HepG2 (cell line): Measurements from ENCODE around the gene SAP25. TPM values are rescaled to one million over a fixed set of nuclear protein-coding genes. Genes with fewer than 3 reads are reported as not detected.

Experiments used
- ARID5B ChIP-seq: IDR thresholded peaks from 2 replicates; pipeline ENCODE4 v1.4.0; 2020; ENCODE audit warnings: mild to moderate bottlenecking, missing genetic modification reagents
- ASH2L ChIP-seq: fragments of 300-600, 200-600 bp; sonication (generic); IDR thresholded peaks from 2 replicates; pipeline ENCODE4 v1.7.0; 2017; ENCODE audit warnings: low read depth, mild to moderate bottlenecking, moderate library complexity, mixed read lengths, low read length; ENCODE audit not compliant: insufficient read length
- ETS1 ChIP-seq: sonication (generic); formaldehyde crosslinking; IDR thresholded peaks from 2 replicates; pipeline ENCODE4 v1.4.0; 2020; ENCODE audit warnings: missing genetic modification reagents
- FOXP1 ChIP-seq, 2 experiments: fragments of 450-650 bp in 1 of 2; IDR thresholded peaks; 2 replicates each; pipeline ENCODE4 v1.6.1; 2017 to 2018; ENCODE audit warnings: antibody characterized with exemption in 1 of 2
- GTF2F1 ChIP-seq: fragments of 150-350 bp; IDR thresholded peaks from 2 replicates; pipeline ENCODE4 v1.6.1; 2014; ENCODE audit warnings: low read length
- HNF1A ChIP-seq, 2 experiments: sonication (generic) in 1 of 2; formaldehyde crosslinking in 1 of 2; IDR thresholded peaks; 2 replicates each; pipeline versions ENCODE4 v1.4.0 to v1.6.1; 2016 to 2020; ENCODE audit warnings: borderline replicate concordance in 1 of 2, low read depth in 1 of 2, mild to moderate bottlenecking in 1 of 2, missing genetic modification reagents in 1 of 2
- HNRNPUL1 ChIP-seq: fragments of 200-400 bp; formaldehyde crosslinking; IDR thresholded peaks from 2 replicates; pipeline ENCODE4 v1.6.1; 2017; ENCODE audit warnings: low read depth, mild to moderate bottlenecking, low read length, moderate library complexity
- MED1 ChIP-seq: sonication (generic); formaldehyde crosslinking; IDR thresholded peaks from 2 replicates; pipeline ENCODE4 v1.4.0; 2020; ENCODE audit warnings: missing genetic modification reagents
- NR2F2 ChIP-seq: IDR thresholded peaks from 2 replicates; pipeline ENCODE4 v1.6.1; 2012; ENCODE audit warnings: low read depth, inconsistent platforms, borderline replicate concordance
- SAFB2 ChIP-seq: sonication (generic); formaldehyde crosslinking; IDR thresholded peaks from 2 replicates; pipeline ENCODE4 v1.5.1; 2020; ENCODE audit warnings: missing genetic modification reagents, low read depth, mild to moderate bottlenecking, borderline replicate concordance
- SALL1 ChIP-seq: sonication (generic); formaldehyde crosslinking; IDR thresholded peaks from 2 replicates; pipeline ENCODE4 v1.8.0; 2022; ENCODE audit warnings: mild to moderate bottlenecking, missing genetic modification reagents
- SOX5 ChIP-seq: IDR thresholded peaks from 2 replicates; pipeline ENCODE4 v1.6.1; 2016; ENCODE audit warnings: borderline replicate concordance
- TCF7 ChIP-seq: sonication (generic); IDR thresholded peaks from 2 replicates; pipeline ENCODE4 v1.6.1; 2016; ENCODE audit warnings: antibody characterized with exemption, low read depth
- THAP8 ChIP-seq: sonication (generic); formaldehyde crosslinking; IDR thresholded peaks from 2 replicates; pipeline ENCODE4 v1.5.1; 2020; ENCODE audit warnings: missing genetic modification reagents, mild to moderate bottlenecking, borderline replicate concordance
- TRIM24 ChIP-seq: sonication (generic); formaldehyde crosslinking; IDR thresholded peaks from 2 replicates; pipeline ENCODE4 v1.8.0; 2022; ENCODE audit warnings: mild to moderate bottlenecking, missing genetic modification reagents
- YEATS2 ChIP-seq: sonication (generic); formaldehyde crosslinking; IDR thresholded peaks from 2 replicates; pipeline ENCODE4 v1.4.0; 2020; ENCODE audit warnings: missing genetic modification reagents, borderline replicate concordance
- ZFP1 ChIP-seq: IDR thresholded peaks from 2 replicates; pipeline ENCODE4 v1.6.1; 2016
- ZFY ChIP-seq: sonication (generic); formaldehyde crosslinking; IDR thresholded peaks from 2 replicates; pipeline ENCODE4 v1.4.0; 2020; ENCODE audit warnings: missing genetic modification reagents
- ZNF367 ChIP-seq: sonication (generic); formaldehyde crosslinking; IDR thresholded peaks from 2 replicates; pipeline ENCODE4 v1.4.0; 2020; ENCODE audit warnings: missing genetic modification reagents, borderline replicate concordance
- ZSCAN9 ChIP-seq: IDR thresholded peaks from 2 replicates; pipeline ENCODE4 v1.6.1; 2016; ENCODE audit warnings: borderline replicate concordance
- polyA plus RNA-seq, 8 experiments: library from polyadenylated mRNA; depleted of rRNA in 3 of 8; stranded (reverse) in 7 of 8; unstranded in 1 of 8; fragments of >200 nt; fragmentation: Illumina TruSeq in 4 of 8; extraction: Trizol in 4 of 8; gene quantifications; 2 replicates each; pipeline versions ENCODE4 v1.2.1 to v1.2.3, GENCODE V29; 2011 to 2016; ENCODE audit warnings: low read depth in 4 of 8, missing spikeins in 1 of 8, mixed read lengths in 1 of 8; ENCODE audit not compliant: insufficient read depth in 1 of 8
- total RNA-seq, 5 experiments: library from RNA; depleted of rRNA; stranded (reverse); fragments of >200 nt; fragmentation: Illumina TruSeq; extraction: Trizol; gene quantifications; 2 replicates each; pipeline ENCODE4 v1.2.3, GENCODE V29; 2016; ENCODE audit warnings: low read depth in 1 of 5

The SAP25 gene
- total and polyA plus RNA-seq, 2 of the 13 experiments (the other 11 are each of a cell fraction or from before 2014, with no cell fraction given): 0.15 to 0.20 TPM

GRCh38 chr7:100545360-100546128, 28.2 kb downstream of the SAP25 start (continued):
- TF ChIP-seq ARID5B (peak; percentile 76), NR2F2 (no peak), SOX5 (CRISPR knock-in tag) (peak; percentile 59; the same call in 1 of the 2 replicates), SAFB2 (CRISPR knock-in tag) (no peak; the same call in 1 of the 2 replicates), YEATS2 (no peak), TRIM24 (CRISPR knock-in tag) (no peak), ZFP1 (CRISPR knock-in tag) (0 out of 2 replicates have a peak, but pooled peaks have one; percentile 4), FOXP1 (IDR thresholded peaks at IDR 0.05) (no peak), FOXP1 (CRISPR knock-in tag; IDR thresholded peaks at IDR 0.05) (peak; percentile 56; the same call in 1 of the 2 replicates), ZSCAN9 (peak; percentile 27; the same call in 1 of the 2 replicates), MED1 (peak; percentile 88), GTF2F1 (no peak), ASH2L (peak; percentile 86), ZNF367 (CRISPR knock-in tag) (no peak), ETS1 (no peak), HNRNPUL1 (no peak), SALL1 (CRISPR knock-in tag) (peak; percentile 73; the same call in 1 of the 2 replicates), ZFY (CRISPR knock-in tag) (peak; percentile 60), HNF1A (IDR thresholded peaks at IDR 0.05; ENCODE audit: low read depth) (no peak), HNF1A (CRISPR knock-in tag; IDR thresholded peaks at IDR 0.05; ENCODE audit: borderline replicate concordance) (no peak), TCF7 (peak; percentile 3; the same call in 1 of the 2 replicates), THAP8 (CRISPR knock-in tag) (no peak)
